ENCODE measurements around the gene SLIT3. TPM values are rescaled to one million over a fixed set of nuclear protein-coding genes. Genes with fewer than 3 reads are reported as not detected.

The SLIT3 gene
- total and polyA plus RNA-seq, 10 of the 15 experiments (the other 5 are each of a cell fraction or from before 2014, with no cell fraction given): 0.05 TPM; not detected in 9

- no peak for FAIRE-seq
- in situ Hi-C loops (cut with MboI): no loop called here
Observed at GRCh38 chr5:169218861-169219260, 82.1 kb downstream of the SLIT3 start.

More at GRCh38 chr5:169218861-169219260, 82.1 kb downstream of the SLIT3 start:
- H3K4me1 ChIP-seq (ENCODE audit: control insufficient read depth, insufficient read depth, low read length): no peaks in the 10 kb centered on the region
- intact Hi-C loops (cut with micrococcal nuclease; ENCODE audit: unreplicated experiment): no loop called here
- H3K27ac ChIP-seq (ENCODE audit: control insufficient read depth, insufficient read depth): no peak overlapping the region
- ATAC-seq: no peak
- RAD21 ChIA-PET (ENCODE audit: unreplicated experiment): no interaction called here
- 25% methylated on average over 4 of the region's 4 CpGs for WGBS (ENCODE audit: insufficient coverage, insufficient replicate concordance, low lambda C conversion rate, missing lambda C conversion rate)
- no peaks in the 10 kb centered on the region for H4K20me1 ChIP-seq (ENCODE audit: control insufficient read depth, insufficient read depth)
- no peak overlapping the region for H2AFZ ChIP-seq (ENCODE audit: control insufficient read depth, low read depth, low read length)
- H3K27me3 ChIP-seq (replicated peaks in 1 of 2; ENCODE audit: control insufficient read depth in 2 of 2, insufficient read depth in 2 of 2, low read length in 1 of 2): no peaks in the 10 kb centered on the region
- no peak overlapping the region for H3K4me2 ChIP-seq (ENCODE audit: control insufficient read depth, insufficient read depth)
- H3K9me3 ChIP-seq (replicated peaks; ENCODE audit: control insufficient read depth, insufficient read depth, low read length): no peaks in the 10 kb centered on the region
- POLR2A ChIA-PET: no interaction called here
- no peaks in the 10 kb centered on the region for H3K79me2 ChIP-seq (ENCODE audit: control insufficient read depth, insufficient read depth, low read length)
- TF ChIP-seq YBX1 (IDR thresholded peaks at IDR 0.05) (no peak), ZNF687 (IDR thresholded peaks at IDR 0.05) (no peak), HDAC6 (IDR thresholded peaks at IDR 0.05; ENCODE audit: unreplicated experiment) (no peak), CBX5 (IDR thresholded peaks at IDR 0.05; ENCODE audit: low read depth) (no peak), RCOR1 (conservative IDR thresholded peaks at IDR 0.05; ENCODE audit: low read depth, low read length) (no peak), FOS (IDR thresholded peaks at IDR 0.05; ENCODE audit: borderline replicate concordance, extremely low read depth, insufficient read length) (no peak), RB1 (IDR thresholded peaks at IDR 0.05; ENCODE audit: borderline replicate concordance) (no peak)
- TF ChIP-seq, protein P1, sequence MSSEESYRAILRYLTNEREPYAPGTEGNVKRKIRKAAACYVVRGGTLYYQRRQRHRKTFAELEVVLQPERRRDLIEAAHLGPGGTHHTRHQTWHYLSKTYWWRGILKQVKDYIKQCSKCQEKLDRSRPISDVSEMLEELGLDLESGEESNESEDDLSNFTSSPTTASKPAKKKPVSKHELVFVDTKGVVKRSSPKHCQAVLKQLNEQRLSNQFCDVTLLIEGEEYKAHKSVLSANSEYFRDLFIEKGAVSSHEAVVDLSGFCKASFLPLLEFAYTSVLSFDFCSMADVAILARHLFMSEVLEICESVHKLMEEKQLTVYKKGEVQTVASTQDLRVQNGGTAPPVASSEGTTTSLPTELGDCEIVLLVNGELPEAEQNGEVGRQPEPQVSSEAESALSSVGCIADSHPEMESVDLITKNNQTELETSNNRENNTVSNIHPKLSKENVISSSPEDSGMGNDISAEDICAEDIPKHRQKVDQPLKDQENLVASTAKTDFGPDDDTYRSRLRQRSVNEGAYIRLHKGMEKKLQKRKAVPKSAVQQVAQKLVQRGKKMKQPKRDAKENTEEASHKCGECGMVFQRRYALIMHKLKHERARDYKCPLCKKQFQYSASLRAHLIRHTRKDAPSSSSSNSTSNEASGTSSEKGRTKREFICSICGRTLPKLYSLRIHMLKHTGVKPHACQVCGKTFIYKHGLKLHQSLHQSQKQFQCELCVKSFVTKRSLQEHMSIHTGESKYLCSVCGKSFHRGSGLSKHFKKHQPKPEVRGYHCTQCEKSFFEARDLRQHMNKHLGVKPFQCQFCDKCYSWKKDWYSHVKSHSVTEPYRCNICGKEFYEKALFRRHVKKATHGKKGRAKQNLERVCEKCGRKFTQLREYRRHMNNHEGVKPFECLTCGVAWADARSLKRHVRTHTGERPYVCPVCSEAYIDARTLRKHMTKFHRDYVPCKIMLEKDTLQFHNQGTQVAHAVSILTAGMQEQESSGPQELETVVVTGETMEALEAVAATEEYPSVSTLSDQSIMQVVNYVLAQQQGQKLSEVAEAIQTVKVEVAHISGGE (CRISPR knock-in tag; IDR thresholded peaks at IDR 0.05): no peak
- H3K36me3 ChIP-seq (ENCODE audit: control insufficient read depth in 2 of 2, insufficient read depth in 2 of 2, low read length in 1 of 2): no peaks in the 10 kb centered on the region
- DNase-seq (ENCODE audit: low read depth, low spot score): no peak
- H3K4me3 ChIP-seq: no peak overlapping the region
- SMC1A ChIA-PET (ENCODE audit: uncharacterized antibody, unreplicated experiment): no interaction called here
- no TSS peak for BruUV-seq (replicated peaks)
- no peak overlapping the region for H3K9ac ChIP-seq (ENCODE audit: control insufficient read depth, insufficient read depth, low read length)
- CTCF ChIA-PET: no interaction called here
